Head of caudate nucleus (tissue), 42 donors: ENCODE measurements around the gene LCE3C.
"Not testable (repeated sequence)": the region's sequence is repeated elsewhere in the genome, so short reads cannot be mapped to it uniquely, and the experiment has no call there.

ENCODE experiments used
- DNase-seq, 42 donors: peaks; one replicate each; pipeline versions ENCODE4 v3.0.0 to v3.0.0-alpha.2; 2020 to 2021; ENCODE audit warnings: mixed read lengths in 7 of 42
- intact Hi-C: fragments of 100-400 bp; cut with DNase I; formaldehyde crosslinking; loops from one replicate; pipeline ENCODE4 v1.15.0; 2022

LCE3C gene

GRCh38 chr1:152599934-152600333 lies at the start of gene LCE3C:
LCE3C (plus strand) TSS chr1:152600234; CDS start chr1:152600732, 498 bp downstream.
- intact Hi-C loops = no loop called here
- DNase-seq = no peak

GRCh38 chr1:152565115-152565514 lies 34.9 kb upstream of the LCE3C start:
- intact Hi-C loops = no loop called here

GRCh38 chr1:152565535-152566215 lies 34.4 kb upstream of the LCE3C start:
- intact Hi-C loops = no loop called here
- no peak for DNase-seq

More at GRCh38 chr1:152565115-152565514, 34.9 kb upstream of the LCE3C start:
- no peak for DNase-seq

- no peak for DNase-seq
- intact Hi-C loops = no loop called here
These were observed 33.4 kb upstream of the LCE3C start, which contains the start of gene LCE3E for GRCh38 chr1:152566681-152567080. LCE3E (minus strand) TSS chr1:152566780; CDS start chr1:152566208, 572 bp downstream.

GRCh38 chr1:152577168-152577567 lies 22.9 kb upstream of the LCE3C start:
- intact Hi-C loops = no loop called here
- no peak for DNase-seq

- intact Hi-C loops, DNase-seq: not testable (repeated sequence)
These were observed 20.5 kb upstream of the LCE3C start for GRCh38 chr1:152579526-152579925.

- intact Hi-C loops = no loop called here
- no peak for DNase-seq
These were observed 19.6 kb upstream of the LCE3C start, which contains the start of gene LCE3D for GRCh38 chr1:152580433-152580832. LCE3D (minus strand) TSS chr1:152580516; CDS start chr1:152579936, 580 bp downstream.

GRCh38 chr1:152582647-152583046 lies 17.4 kb upstream of the LCE3C start:
- no peak for DNase-seq
- intact Hi-C loops = no loop called here

GRCh38 chr1:152585586-152585985 lies 14.4 kb upstream of the LCE3C start:
- intact Hi-C loops = no loop called here
- DNase-seq = no peak

GRCh38 chr1:152596986-152597385 lies 3.0 kb upstream of the LCE3C start:
- intact Hi-C loops = no loop called here
- no peak for DNase-seq

- intact Hi-C loops = no loop called here
- no peak for DNase-seq
These were observed 13.5 kb downstream of the LCE3C start, which contains the start of gene LCE3B for GRCh38 chr1:152613511-152613910. LCE3B (plus strand) TSS chr1:152613811; CDS start chr1:152613811, 0 bp downstream.

GRCh38 chr1:152621993-152622392 lies 22.0 kb downstream of the LCE3C start:
- no peak for DNase-seq
- intact Hi-C loops = no loop called here

GRCh38 chr1:152622803-152623202 lies 22.8 kb downstream of the LCE3C start, which contains the start of gene LCE3A:
LCE3A (minus strand) TSS chr1:152623103; CDS start chr1:152623103, 0 bp downstream.
- DNase-seq = no peak
- intact Hi-C loops = no loop called here

GRCh38 chr1:152623203-152623844 lies 23.3 kb downstream of the LCE3C start:
- no peak for DNase-seq

GRCh38 chr1:152626744-152627143 lies 26.7 kb downstream of the LCE3C start:
- no peak for DNase-seq
- intact Hi-C loops = no loop called here

More at GRCh38 chr1:152623203-152623844, 23.3 kb downstream of the LCE3C start:
- intact Hi-C loops = no loop called here

GRCh38 chr1:152630596-152630995 lies 30.6 kb downstream of the LCE3C start:
- no peak for DNase-seq
- intact Hi-C loops = no loop called here

GRCh38 chr1:152640351-152640750 lies 40.3 kb downstream of the LCE3C start:
- no peak for DNase-seq
- intact Hi-C loops = no loop called here

- intact Hi-C loops = no loop called here
- no peak for DNase-seq
These were observed 43.9 kb downstream of the LCE3C start for GRCh38 chr1:152643945-152644344.

GRCh38 chr1:152645146-152645545 lies 45.1 kb downstream of the LCE3C start:
- no peak for DNase-seq
- intact Hi-C loops = no loop called here

- DNase-seq = no peak
- intact Hi-C loops = no loop called here
These were observed 46.6 kb downstream of the LCE3C start for GRCh38 chr1:152646656-152647055.
